Measurements from ENCODE around the gene ALS2.

GRCh38 chr2:201768918-201769317, 11.8 kb downstream of the ALS2 start:
- TF ChIP-seq CTCF (IDR thresholded peaks at IDR 0.05; ENCODE audit: control extremely low read depth in 1 of 3, insufficient read depth in 1 of 3, low read depth in 1 of 3, low read length in 3 of 3): no peak
- no peak for TF ChIP-seq ZNF274 (IDR thresholded peaks at IDR 0.05; ENCODE audit: borderline replicate concordance, extremely low read depth, low read length)
- TF ChIP-seq NANOG (IDR thresholded peaks at IDR 0.05; ENCODE audit: insufficient read depth, low read depth, low read length, poor library complexity, severe bottlenecking): no peak
- no peak for TF ChIP-seq NRF1 (IDR thresholded peaks at IDR 0.05; ENCODE audit: low read depth, low read length)
- no peak for TF ChIP-seq POU5F1 (IDR thresholded peaks at IDR 0.05; ENCODE audit: low read depth, low read length)
- TF ChIP-seq BRCA1 (IDR thresholded peaks at IDR 0.05; ENCODE audit: low read depth, low read length): no peak

All from H1 (cell line).